SIG-M5 treated with dmso at 0.1 percent for 504 hours (cell line): Measurements from ENCODE around the gene APOL4.
"Not testable (repeated sequence)": the region's sequence is repeated elsewhere in the genome, so short reads cannot be mapped to it uniquely, and the experiment has no call there.

Experiments
- DNase-seq: peaks from one replicate; lab custom pipeline; 2025; ENCODE audit not compliant: unreplicated experiment; lab: John Stamatoyannopoulos, UW

The APOL4 gene

DNA sequence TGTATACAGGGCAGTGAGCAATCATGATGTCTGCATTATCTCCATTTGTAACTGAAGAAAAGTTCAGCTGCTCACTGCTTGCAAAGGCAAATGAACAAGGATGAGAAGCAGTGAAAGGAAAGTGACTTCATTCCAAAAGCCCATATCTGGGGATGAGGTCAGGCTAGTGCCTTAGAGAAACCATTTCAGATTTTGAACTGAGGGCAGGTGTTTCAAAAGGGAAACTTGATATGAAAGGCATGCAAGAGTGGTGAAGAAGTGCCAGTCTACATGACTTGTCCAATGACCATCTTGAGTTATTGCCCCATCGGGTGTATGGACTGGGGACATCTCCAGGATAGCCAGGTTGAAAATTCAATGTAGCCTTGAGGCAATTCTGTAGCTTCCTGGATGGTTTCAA, 7.3 kb upstream of the APOL4 start:
- DNase-seq, result no peak

DNA sequence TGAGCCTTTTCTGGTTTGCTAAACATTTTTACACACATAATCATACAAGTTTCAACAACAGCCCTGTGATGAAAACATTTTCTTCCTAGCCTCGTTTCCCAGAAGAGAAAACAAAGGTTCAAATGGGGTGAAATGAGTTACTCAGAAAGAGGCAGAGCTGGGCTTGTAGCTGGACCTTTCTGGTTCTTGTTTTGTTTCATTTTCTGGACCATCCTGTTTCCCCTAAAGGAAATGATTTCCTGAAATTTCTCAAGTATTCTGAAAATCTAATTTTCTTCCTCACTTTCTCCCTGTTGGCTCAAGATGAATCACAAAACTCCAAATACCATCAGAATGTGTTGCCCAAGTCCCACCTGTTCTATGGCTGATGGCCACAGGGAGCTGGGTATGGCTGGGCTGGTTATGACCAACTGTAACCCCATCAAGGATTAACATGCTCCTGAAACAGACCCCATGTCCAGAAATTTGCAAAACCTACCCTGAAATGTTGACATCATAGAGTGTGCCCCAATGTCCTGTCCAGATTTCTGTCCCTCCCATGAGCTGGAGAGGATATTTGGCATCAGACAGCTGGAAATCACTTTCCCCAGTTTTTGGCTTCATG, 6.7 kb upstream of the APOL4 start:
- no peak for DNase-seq

- no peak for DNase-seq
Observed at GRCh38 chr22:36206255-36206654, 4.6 kb upstream of the APOL4 start.

GRCh38 chr22:36205573-36205972, 4.0 kb upstream of the APOL4 start:
- not testable (repeated sequence) for DNase-seq

GRCh38 chr22:36204632-36205015, 3.0 kb upstream of the APOL4 start:
- no peak for DNase-seq

DNA sequence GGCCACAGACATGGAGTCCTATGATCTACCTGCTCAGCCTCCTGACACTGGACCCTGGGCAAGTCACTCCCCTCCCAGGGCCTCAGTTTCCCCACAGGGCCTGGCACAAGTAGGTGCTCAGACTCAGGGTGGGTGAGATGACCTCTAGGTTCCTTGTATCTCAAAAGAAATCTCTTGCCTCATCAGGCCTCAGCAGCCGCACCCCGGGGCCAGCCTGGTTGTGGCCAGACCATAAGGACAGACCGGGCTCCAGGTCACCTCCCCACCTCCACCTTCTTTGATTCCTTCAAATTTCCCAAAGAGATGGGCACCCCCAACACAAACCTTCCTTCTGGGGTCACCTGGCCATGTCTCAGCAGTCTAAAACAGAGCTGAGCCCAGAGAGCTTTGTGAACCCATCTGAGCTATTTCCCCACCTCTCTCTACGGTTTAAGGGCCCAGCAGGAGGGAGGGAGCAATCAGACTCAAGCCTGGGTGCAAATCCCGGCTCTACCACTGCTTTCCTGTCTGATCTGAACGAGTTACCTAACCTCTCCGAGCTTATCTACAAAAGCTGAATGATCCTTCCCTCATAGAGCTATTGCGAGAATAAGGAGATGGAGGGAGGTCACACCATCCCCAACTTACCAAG, 2.5 kb upstream of the APOL4 start:
- DNase-seq, result no peak

GRCh38 chr22:36203441-36203840, 1.8 kb upstream of the APOL4 start:
- DNase-seq, result not testable (repeated sequence)

DNA sequence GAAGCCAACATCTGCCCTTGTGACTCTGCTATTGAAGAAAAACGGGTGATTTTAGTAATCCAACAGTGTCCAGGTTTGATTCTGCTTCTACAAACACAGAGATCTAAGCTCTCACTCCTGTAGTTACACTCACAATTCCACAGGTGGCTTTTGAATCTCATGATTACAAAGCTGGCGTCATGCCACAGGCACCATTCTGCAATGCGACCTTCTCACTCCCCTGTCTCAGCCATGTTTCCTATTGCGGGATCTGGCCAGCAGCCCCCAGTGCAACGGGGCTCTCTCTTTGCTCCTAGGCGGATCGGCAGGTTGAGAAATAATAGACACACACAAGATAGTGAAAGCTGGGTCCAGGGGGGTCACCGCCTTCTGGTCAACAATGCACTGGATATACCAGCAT, 1.3 kb upstream of the APOL4 start:
- not testable (repeated sequence) for DNase-seq

DNA sequence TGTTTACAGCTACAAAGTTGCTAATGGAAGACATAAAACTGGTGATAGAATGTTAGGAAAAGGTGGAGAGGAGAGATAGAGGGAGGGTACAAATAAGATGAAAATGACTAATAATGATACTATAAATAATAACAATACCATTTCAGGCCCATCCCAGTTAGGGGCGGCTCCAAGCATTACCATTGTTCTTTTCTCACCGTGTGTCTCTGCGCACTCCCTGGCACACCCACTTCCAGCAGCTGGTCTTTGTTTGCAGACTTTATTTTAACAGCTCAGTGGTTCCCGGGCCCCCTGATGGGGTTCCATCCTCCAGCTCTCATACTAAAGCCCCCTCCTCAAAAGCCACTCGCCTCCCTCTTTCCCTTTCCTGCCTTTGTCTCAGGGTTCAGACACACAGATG, 584 bp downstream of the APOL4 start:
- not testable (repeated sequence) for DNase-seq

DNA sequence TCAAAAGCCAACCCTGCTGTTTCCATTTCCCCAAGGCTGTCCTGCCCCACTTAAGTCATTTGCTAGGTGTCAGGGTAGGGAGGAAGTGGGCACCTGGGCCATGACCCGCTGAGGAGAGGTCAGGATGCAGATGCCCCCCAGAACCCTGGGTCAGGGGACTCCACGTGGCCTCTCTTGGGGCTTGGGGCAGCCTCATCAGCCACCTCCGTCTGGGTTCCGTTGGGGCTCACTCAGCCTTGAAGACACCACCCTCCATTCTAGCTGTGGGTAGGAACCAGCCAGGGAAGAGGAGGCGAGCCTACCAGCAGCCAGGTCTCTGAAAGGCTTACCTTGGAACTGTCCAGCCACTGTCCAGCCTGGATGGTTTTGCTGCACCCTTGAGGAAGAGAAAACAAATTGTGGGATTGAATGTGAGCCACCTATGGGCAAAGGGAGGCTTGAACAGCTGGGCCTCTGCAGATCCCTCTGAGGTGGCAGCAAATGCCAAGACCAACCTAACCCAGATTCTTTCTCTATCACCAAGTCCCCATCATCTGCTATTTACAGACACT, 2.5 kb downstream of the APOL4 start:
- no peak for DNase-seq

GRCh38 chr22:36198536-36198935, 3.1 kb downstream of the APOL4 start:
- DNase-seq, result no peak

DNA sequence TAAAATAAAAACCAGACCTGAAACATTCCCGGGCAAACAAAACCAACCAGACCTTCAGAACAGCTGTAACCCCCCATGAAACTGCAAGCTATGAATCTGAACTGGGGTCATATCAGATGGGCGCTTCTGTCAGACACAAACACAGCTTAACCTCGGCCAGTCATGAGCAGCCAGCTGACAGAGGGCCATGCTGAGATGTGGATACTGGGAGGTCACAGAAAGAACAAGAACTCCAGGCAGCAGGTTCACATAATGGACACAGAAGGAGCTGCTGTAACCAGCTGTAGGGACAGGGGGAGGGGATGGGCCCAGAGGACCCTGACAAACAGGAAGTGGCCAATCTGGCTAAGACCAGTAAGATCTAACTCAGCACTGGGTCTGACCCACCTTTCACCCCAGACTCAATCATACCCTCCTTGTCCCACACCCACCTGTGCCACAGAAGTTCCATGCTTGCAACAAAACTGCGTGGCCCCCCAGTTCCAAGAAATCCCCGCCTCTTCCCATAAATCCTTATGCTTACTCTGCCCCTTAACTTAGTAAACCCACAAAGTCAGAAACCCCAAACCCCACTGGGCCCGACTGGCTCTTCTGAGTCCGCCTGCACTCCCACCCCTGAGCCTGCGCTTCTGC, 4.0 kb downstream of the APOL4 start:
- no peak for DNase-seq

- DNase-seq, result no peak
Observed at GRCh38 chr22:36197065-36197440, 4.6 kb downstream of the APOL4 start.

- DNase-seq, result no peak
Observed at GRCh38 chr22:36196254-36197064, 5.2 kb downstream of the APOL4 start.

GRCh38 chr22:36194971-36195370, 6.6 kb downstream of the APOL4 start:
- DNase-seq, result peak; percentile 28

DNA sequence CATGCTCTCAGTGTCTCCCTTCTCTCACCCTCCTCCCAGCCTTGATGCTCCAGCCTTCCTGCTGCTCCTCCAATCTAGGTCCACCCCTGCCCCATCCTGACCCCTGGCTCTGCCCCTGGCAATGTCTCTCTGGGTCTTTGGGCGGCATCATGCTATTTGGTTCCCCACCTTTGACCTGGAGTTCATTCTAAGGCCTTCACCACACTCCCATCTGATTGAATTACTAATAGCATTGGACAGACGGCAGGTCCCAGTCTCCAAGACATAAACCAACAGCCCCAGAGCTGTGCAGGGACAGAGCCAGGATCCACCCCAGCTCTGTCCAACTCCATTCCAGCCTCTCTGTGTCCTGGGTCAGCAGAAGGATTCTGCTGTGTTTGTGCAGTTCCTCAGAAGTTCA, 7.2 kb downstream of the APOL4 start:
- DNase-seq, result no peak

DNA sequence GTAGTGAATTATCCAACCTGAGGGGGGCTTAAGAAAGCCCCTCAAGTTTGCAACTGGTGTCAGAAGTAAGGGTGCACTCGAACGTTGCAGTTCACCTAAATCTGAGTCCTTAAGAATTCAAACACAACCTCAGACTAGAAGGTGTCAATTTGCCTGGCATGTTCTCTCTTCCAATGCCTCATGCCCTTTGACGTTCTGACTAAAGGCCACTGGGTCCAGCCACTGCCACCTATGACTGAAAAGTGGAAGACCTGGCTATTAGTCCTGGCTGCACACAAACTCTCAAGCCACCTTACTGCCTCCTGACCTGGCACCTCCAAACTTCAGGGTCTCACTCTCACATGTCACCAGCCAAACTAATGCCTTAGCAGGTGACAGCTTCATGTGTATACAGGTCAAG, 8.0 kb downstream of the APOL4 start:
- DNase-seq, result no peak

- no peak for DNase-seq
Observed at GRCh38 chr22:36193171-36193570, 8.4 kb downstream of the APOL4 start.

DNA sequence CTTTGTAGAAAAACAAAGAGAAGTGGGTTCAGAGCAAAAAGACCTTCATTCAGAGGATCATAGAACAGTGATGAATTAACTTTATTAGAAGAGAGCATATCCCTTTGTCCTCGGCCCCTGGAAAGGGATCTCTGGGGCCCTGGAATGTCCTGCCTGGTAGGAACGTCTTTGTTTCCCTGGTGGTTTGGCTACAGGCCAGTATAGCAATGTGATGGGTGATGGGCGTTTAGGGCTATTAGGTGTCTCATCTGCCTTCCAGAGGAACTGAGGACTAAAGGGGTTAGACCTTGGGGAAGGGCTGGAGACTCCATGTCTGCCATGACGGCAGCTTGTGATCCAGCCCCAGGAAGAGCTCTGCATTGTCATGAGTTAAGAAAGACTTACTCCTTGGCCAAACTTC, 9.1 kb downstream of the APOL4 start:
- DNase-seq, result no peak

DNA sequence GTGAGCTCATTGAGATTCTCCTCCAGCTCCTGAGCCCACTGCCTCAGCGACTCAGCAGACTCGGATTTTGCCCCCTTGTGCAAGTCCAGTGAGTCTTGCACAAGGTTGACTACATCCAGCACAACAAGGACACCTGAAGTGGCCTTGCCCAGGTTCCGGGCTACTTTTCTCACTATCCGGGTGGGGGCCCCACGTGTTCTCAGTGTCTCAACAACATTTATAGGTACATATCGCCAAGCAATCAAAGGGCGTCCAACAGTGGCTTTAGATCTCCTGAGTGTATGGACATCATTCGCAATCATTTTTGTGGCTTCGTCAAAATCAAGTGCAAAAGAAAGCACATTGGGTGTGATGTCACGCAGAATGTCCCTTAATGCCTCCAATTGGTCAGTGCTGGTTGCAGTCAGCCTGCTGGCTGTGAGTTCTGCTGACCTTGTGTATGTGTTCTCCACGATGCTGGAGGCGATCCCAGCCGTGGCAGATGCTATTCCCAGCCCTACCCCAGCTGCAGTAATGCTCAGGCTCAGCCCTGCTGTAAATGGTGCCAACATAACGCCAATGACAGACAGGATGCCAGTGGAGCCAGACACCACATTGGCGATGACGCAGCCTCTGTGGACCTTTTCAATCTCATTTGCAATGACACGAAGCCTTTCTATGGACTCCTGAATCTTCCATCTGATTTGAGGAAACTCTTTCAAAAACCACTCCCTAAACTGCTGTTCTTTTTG, 10.3 kb downstream of the APOL4 start:
- DNase-seq, result no peak

DNA sequence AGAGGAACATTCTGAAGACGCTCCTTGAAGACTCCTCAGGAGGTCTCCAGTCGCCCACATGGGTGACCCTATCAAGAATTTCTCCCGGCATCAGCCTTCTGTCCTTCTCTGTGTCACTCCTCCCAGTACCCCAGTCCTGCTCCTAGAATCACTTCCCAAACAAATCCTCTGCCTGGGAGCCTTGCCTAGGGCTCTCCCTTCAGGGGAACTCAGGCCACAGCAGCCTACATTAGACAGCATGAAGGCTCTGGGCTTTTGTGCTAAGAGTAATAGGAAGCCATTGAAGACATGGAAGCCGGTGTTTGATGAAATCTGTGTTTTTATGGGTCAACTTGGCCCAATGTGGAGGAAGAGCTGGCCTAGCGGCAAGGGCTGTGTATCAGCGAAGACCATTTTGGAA, 13.7 kb downstream of the APOL4 start:
- DNase-seq, result not testable (repeated sequence)
